Kidney epithelial cell (primary cell): ENCODE results near the gene LINS1. TPM values are rescaled to one million over a fixed set of nuclear protein-coding genes. Genes with fewer than 3 reads are reported as not detected.

Source experiments
- DNase-seq: peaks from one replicate; pipeline ENCODE4 v3.0.0-alpha.2; 2010; ENCODE audit warnings: low read depth
- H3K27me3 ChIP-seq: 2 replicates; pipeline ENCODE4 v1.6.0; 2011; ENCODE audit warnings: low read length; ENCODE audit not compliant: control insufficient read depth, insufficient read depth
- H3K36me3 ChIP-seq: 2 replicates; pipeline ENCODE4 v1.5.1; 2011; ENCODE audit warnings: low read length; ENCODE audit not compliant: control insufficient read depth, insufficient read depth
- H3K4me3 ChIP-seq: 2 replicates; pipeline ENCODE4 v1.5.1; 2011; ENCODE audit warnings: low read depth, mild to moderate bottlenecking, control low read depth, low read length
- CTCF ChIP-seq: IDR thresholded peaks from 2 replicates; pipeline ENCODE4 v1.5.1; 2011; ENCODE audit warnings: mild to moderate bottlenecking, moderate library complexity, low read length, control low read depth, inconsistent platforms; ENCODE audit not compliant: insufficient read depth, poor library complexity, severe bottlenecking
- total RNA-seq: library from RNA; depleted of rRNA; stranded (reverse); fragments of >200 nt; gene quantifications from 2 replicates; pipeline ENCODE4 v1.2.3, GENCODE V29; 2015

The LINS1 gene
- total RNA-seq, 1 donor from 2014 or later = 8.5 TPM

GRCh38 chr15:100631831-100632230 lies 29.8 kb upstream of the LINS1 start:
- DNase-seq = no peak
- Histone ChIP-seq H3K36me3 (peaks cover 2% of the 10 kb centered on the region), H3K27me3 (no peaks in the 10 kb centered on the region), H3K4me3 (no peak overlapping the region)
- no peak for TF ChIP-seq CTCF

DNA sequence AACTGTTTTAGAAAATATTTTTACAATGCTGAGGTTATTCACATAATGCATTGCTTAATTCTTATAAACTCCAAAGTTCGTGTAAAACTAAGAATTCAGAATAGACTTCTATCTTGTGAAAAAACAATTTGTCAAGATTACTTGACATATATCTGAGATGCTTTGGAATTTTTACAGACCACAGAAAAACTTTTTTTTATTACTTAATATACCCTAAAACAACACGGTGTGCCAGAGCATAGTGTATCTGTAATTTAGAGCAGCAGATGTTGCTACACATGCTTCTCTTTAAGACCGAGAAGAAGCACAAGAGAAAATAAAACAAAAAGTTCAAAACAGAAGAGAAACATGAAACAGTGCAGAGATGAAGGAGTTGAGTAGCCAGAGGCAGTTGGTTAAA lies 26.8 kb upstream of the LINS1 start:
- DNase-seq = no peak
- Histone ChIP-seq H3K4me3 (no peak overlapping the region), H3K27me3 (no peaks in the 10 kb centered on the region), H3K36me3 (peaks cover 2% of the 10 kb centered on the region)
- no peak for TF ChIP-seq CTCF

GRCh38 chr15:100627789-100628395 lies 25.9 kb upstream of the LINS1 start:
- H3K36me3 ChIP-seq = peaks cover 2% of the 10 kb centered on the region
- H3K4me3 ChIP-seq = no peak overlapping the region
- H3K27me3 ChIP-seq = no peaks in the 10 kb centered on the region
- TF ChIP-seq CTCF = peak; percentile 65
- peak; percentile 44 for DNase-seq

DNA sequence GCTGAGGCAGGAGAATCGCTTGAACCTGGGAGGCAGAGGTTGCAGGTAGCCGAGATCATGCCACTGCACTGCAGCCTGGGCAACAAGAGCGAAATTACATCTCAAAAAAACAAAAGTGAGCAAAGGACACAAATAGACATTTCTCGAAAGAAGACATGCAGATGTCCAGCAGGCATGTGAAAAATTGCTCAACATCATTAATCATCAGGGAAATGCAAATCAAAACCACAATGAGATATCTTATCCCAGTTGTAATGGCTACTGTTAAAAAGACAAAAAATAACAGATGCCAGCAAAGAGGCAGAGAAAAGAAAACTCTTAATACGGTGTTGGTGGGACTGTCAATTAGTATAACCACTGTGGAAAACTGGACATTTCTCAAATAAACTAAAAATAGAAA lies 21.3 kb upstream of the LINS1 start:
- no peak overlapping the region for H3K4me3 ChIP-seq
- TF ChIP-seq CTCF = no peak
- no peaks in the 10 kb centered on the region for H3K27me3 ChIP-seq
- DNase-seq = no peak
- H3K36me3 ChIP-seq = no peaks in the 10 kb centered on the region

DNA sequence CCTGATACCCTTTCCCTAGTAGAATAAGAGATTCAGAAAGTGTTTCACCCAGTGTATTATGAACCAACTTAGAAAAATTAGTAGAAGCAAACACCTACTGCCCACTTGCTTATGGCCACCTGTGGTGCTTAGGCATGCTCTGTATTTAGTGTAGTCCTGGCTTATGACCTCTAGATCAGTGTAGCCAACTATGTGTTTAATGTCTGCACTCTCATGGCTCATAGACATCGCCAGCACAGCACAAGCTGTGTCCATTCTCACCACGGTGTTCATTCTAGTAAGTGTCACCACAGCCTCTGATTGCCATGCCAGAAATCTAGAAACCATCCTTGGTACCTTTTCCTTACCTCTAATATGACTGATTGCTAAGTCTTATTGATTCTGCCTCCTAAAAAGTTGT lies 14.7 kb upstream of the LINS1 start:
- H3K27me3 ChIP-seq = no peaks in the 10 kb centered on the region

More for the DNA sequence above, 14.7 kb upstream of the LINS1 start:
- no peak for TF ChIP-seq CTCF
- no peak for DNase-seq
- Histone ChIP-seq H3K36me3 (peaks cover 1% of the 10 kb centered on the region), H3K4me3 (no peak overlapping the region)
